Keratinocyte (primary cell): Measurements from ENCODE around the gene ILK. TPM values are rescaled to one million over a fixed set of nuclear protein-coding genes. Genes with fewer than 3 reads are reported as not detected.

Source experiments
- DNase-seq: peaks from one replicate; pipeline ENCODE4 v3.0.0-alpha.2; 2011; ENCODE audit warnings: low read depth, missing footprints, low spot score
- FAIRE-seq: peaks from 2 replicates; lab custom pipeline; 2011; peaks lifted over from hg19 to GRCh38; lab: Jason Lieb, UNC
- H2AFZ ChIP-seq: 2 replicates; pipeline ENCODE4 v1.6.0; 2012; ENCODE audit warnings: low read length, control low read depth, inconsistent platforms; ENCODE audit not compliant: control insufficient read depth
- H3K27ac ChIP-seq: 2 replicates; pipeline ENCODE4 v1.5.1; 2011; ENCODE audit warnings: low read length; ENCODE audit not compliant: control insufficient read depth, insufficient read depth
- H3K27me3 ChIP-seq: 3 replicates; pipeline ENCODE4 v1.6.0; 2011; ENCODE audit warnings: low read length; ENCODE audit not compliant: control insufficient read depth, insufficient read depth; ENCODE audit errors: extremely low read depth
- H3K36me3 ChIP-seq, 2 experiments: 2 replicates in 1 of 2; 3 replicates in 1 of 2; pipeline ENCODE4 v1.5.1; 2011; ENCODE audit warnings: low read length in 2 of 2, mild to moderate bottlenecking in 1 of 2; ENCODE audit not compliant: control insufficient read depth in 2 of 2, insufficient read depth in 2 of 2; ENCODE audit errors: extremely low read depth in 1 of 2
- H3K4me1 ChIP-seq: 3 replicates; pipeline ENCODE4 v1.5.1; 2011; ENCODE audit warnings: low read length; ENCODE audit not compliant: control insufficient read depth, insufficient read depth; ENCODE audit errors: extremely low read depth
- H3K4me2 ChIP-seq: 3 replicates; pipeline ENCODE4 v1.6.0; 2011; ENCODE audit warnings: low read depth, low read length; ENCODE audit not compliant: control insufficient read depth, insufficient read depth; ENCODE audit errors: extremely low read depth
- H3K4me3 ChIP-seq, 3 experiments: fragments of 200-600 bp in 1 of 3; sonication (generic) in 1 of 3; 2 replicates in 2 of 3; 3 replicates in 1 of 3; pipeline ENCODE4 v1.5.1; 2011 to 2016; ENCODE audit warnings: low read length in 3 of 3, mild to moderate bottlenecking in 3 of 3, control low read depth in 2 of 3, inconsistent platforms in 1 of 3, low read depth in 1 of 3, mixed read lengths in 1 of 3, mixed run types in 1 of 3, moderate library complexity in 1 of 3; ENCODE audit not compliant: control insufficient read depth in 2 of 3, insufficient read depth in 2 of 3; ENCODE audit errors: extremely low read depth in 1 of 3
- H3K79me2 ChIP-seq: 2 replicates; pipeline ENCODE4 v1.6.0; 2012; ENCODE audit warnings: low read length; ENCODE audit not compliant: control insufficient read depth, insufficient read depth
- H3K9ac ChIP-seq: 3 replicates; pipeline ENCODE4 v1.6.0; 2011; ENCODE audit warnings: low read length; ENCODE audit not compliant: control insufficient read depth, insufficient read depth; ENCODE audit errors: extremely low read depth
- H3K9me1 ChIP-seq: 3 replicates; pipeline ENCODE4 v1.6.0; 2011; ENCODE audit warnings: low read length; ENCODE audit not compliant: control insufficient read depth, insufficient read depth; ENCODE audit errors: extremely low read depth
- H3K9me3 ChIP-seq: 2 replicates; pipeline ENCODE4 v1.5.1; 2012; ENCODE audit warnings: low read depth, low read length; ENCODE audit not compliant: control insufficient read depth
- H4K20me1 ChIP-seq: 3 replicates; pipeline ENCODE4 v1.6.0; 2011; ENCODE audit warnings: low read length; ENCODE audit not compliant: control insufficient read depth, insufficient read depth; ENCODE audit errors: extremely low read depth
- CTCF ChIP-seq, 3 experiments: IDR thresholded peaks in 1 of 3; conservative IDR thresholded peaks in 1 of 3; optimal IDR thresholded peaks in 1 of 3; 2 replicates in 2 of 3; 3 replicates in 1 of 3; pipeline versions ENCODE3 to v1.5.1; 2011; ENCODE audit warnings: low read length in 3 of 3, mild to moderate bottlenecking in 3 of 3, moderate library complexity in 2 of 3, control low read depth in 1 of 3, inconsistent platforms in 1 of 3; ENCODE audit not compliant: insufficient read depth in 2 of 3; ENCODE audit errors: extremely low read depth in 1 of 3
- EZH2 ChIP-seq: IDR thresholded peaks from one replicate; pipeline ENCODE4 v1.6.1; 2012; ENCODE audit warnings: inconsistent platforms, mild to moderate bottlenecking, low read length, moderate library complexity
- dilution Hi-C: fragments of 300-500 bp; cut with MboI; formaldehyde crosslinking; loops from one replicate; pipeline ENCODE4 v1.7.0; 2020; ENCODE audit warnings: low sequenced_read_pairs; ENCODE audit not compliant: extremely low pct_ligation_motif_present
- polyA plus RNA-seq, 5 experiments: library from polyadenylated mRNA; depleted of rRNA in 3 of 5; stranded (reverse) in 3 of 5; stranded (forward) in 1 of 5; unstranded in 1 of 5; fragments of >200 nt; gene quantifications; 1 replicate in 1 of 5; 2 replicates in 3 of 5; 3 replicates in 1 of 5; pipeline versions ENCODE4 v1.2.1 to v1.2.3, GENCODE V29; 2011 to 2012; ENCODE audit warnings: missing spikeins in 2 of 5, low read depth in 1 of 5, low replicate concordance in 1 of 5

ILK gene
- polyA plus RNA-seq, 1 donor (not counting 4 experiments of a cell fraction or from before 2014, with no cell fraction given) = 117 TPM

- Histone ChIP-seq H3K27ac (no peak overlapping the region), H3K9me3 (no peaks in the 10 kb centered on the region), H3K4me3 (no peak overlapping the region), H4K20me1 (no peaks in the 10 kb centered on the region), H3K36me3 (peaks cover 0 to 1% of the 10 kb centered on the region in 2 experiments), H3K27me3 (no peaks in the 10 kb centered on the region), H3K9me1 (no peaks in the 10 kb centered on the region), H2AFZ (no peak overlapping the region), H3K79me2 (no peaks in the 10 kb centered on the region), H3K9ac (no peak overlapping the region), H3K4me2 (no peak overlapping the region), H3K4me1 (peaks cover 5% of the 10 kb centered on the region)
- FAIRE-seq (no peak), DNase-seq (no peak)
- dilution Hi-C loops = no loop called here
- TF ChIP-seq CTCF (optimal IDR thresholded peaks at IDR 0.05 in 1 of 3, IDR thresholded peaks at IDR 0.05 in 1 of 3, conservative IDR thresholded peaks at IDR 0.05 in 1 of 3; ENCODE audit: extremely low read depth in 1 of 3, insufficient read depth in 2 of 3, low read length in 3 of 3) (no peak), EZH2 (no peak)
These were observed 33.9 kb upstream of the ILK start for GRCh38 chr11:6569706-6570105.

- no peak overlapping the region for H3K4me3 ChIP-seq
- no peak for TF ChIP-seq CTCF (optimal IDR thresholded peaks at IDR 0.05 in 1 of 3, IDR thresholded peaks at IDR 0.05 in 1 of 3, conservative IDR thresholded peaks at IDR 0.05 in 1 of 3; ENCODE audit: extremely low read depth in 1 of 3, insufficient read depth in 2 of 3, low read length in 3 of 3)
- TF ChIP-seq EZH2 = no peak
These were observed 32.7 kb upstream of the ILK start for GRCh38 chr11:6570691-6571427.

More at GRCh38 chr11:6570691-6571427, 32.7 kb upstream of the ILK start:
- H3K27ac ChIP-seq = no peak overlapping the region
- dilution Hi-C loops = no loop called here
- no peaks in the 10 kb centered on the region for H3K9me1 ChIP-seq
- DNase-seq = no peak
- H3K36me3 ChIP-seq = peaks cover 0 to 1% of the 10 kb centered on the region in 2 experiments
- no peak for FAIRE-seq
- peaks cover 5% of the 10 kb centered on the region for H3K4me1 ChIP-seq
- H3K27me3 ChIP-seq = no peaks in the 10 kb centered on the region
- H4K20me1 ChIP-seq = no peaks in the 10 kb centered on the region
- H3K79me2 ChIP-seq = no peaks in the 10 kb centered on the region
- H2AFZ ChIP-seq = no peak overlapping the region
- H3K4me2 ChIP-seq = no peak overlapping the region
- H3K9ac ChIP-seq = no peak overlapping the region
- no peaks in the 10 kb centered on the region for H3K9me3 ChIP-seq
